PC-3 (cell line): Measurements from ENCODE around the gene LIG3. TPM values are rescaled to one million over a fixed set of nuclear protein-coding genes. Genes with fewer than 3 reads are reported as not detected.

Experiments
- ATAC-seq: fragments of 200-7000 bp; cut with Tn5 transposase; 2 replicates; pipeline ENCODE4 v1.9.1; 2020; ENCODE audit warnings: mild to moderate bottlenecking, moderate library complexity
- BruUV-seq: library from RNA; stranded (reverse); fragments of 400-500 nt; replicated peaks from 2 replicates; lab custom pipeline; 2021; lab: Mats Ljungman, UMichigan
- CTCF ChIA-PET: fragments of 300-600 bp; sonication (Branson Sonifier 250); formaldehyde crosslinking; loops from one replicate; lab custom pipeline; 2022; ENCODE audit warnings: antibody characterized with exemption; lab: Charles Lee
- POLR2A ChIA-PET: fragments of 300-600 bp; sonication (Branson Sonifier 250); formaldehyde crosslinking; loops from one replicate; lab custom pipeline; 2022; ENCODE audit warnings: antibody characterized with exemption; ENCODE audit not compliant: unreplicated experiment; lab: Charles Lee
- DNase-seq: peaks from one replicate; pipeline ENCODE4 v3.0.0-alpha.2; 2015
- H2AFZ ChIP-seq: fragments of 300-600 bp; sonication (generic); 2 replicates; pipeline ENCODE4 v1.6.0; 2016; ENCODE audit warnings: antibody characterized with exemption, low read length
- H3F3A ChIP-seq: fragments of 300-600 bp; sonication (generic); one replicate; pipeline ENCODE4 v1.6.0; 2017; ENCODE audit warnings: antibody characterized with exemption, low read length, control low read depth, mild to moderate bottlenecking; ENCODE audit not compliant: unreplicated experiment
- H3K27ac ChIP-seq: fragments of 300-600 bp; sonication (generic); 2 replicates; pipeline ENCODE4 v1.5.1; 2016; ENCODE audit warnings: mild to moderate bottlenecking, low read length
- H3K27me3 ChIP-seq: fragments of 300-600 bp; sonication (generic); 2 replicates; pipeline ENCODE4 v1.6.1; 2016; ENCODE audit warnings: low read length, mixed read lengths
- H3K36me3 ChIP-seq: fragments of 300-600 bp; sonication (generic); 2 replicates; pipeline ENCODE4 v1.6.1; 2016; ENCODE audit warnings: low read depth, mixed run types, low read length, mixed read lengths
- H3K4me1 ChIP-seq: fragments of 300-600 bp; sonication (generic); 2 replicates; pipeline ENCODE4 v1.5.1; 2016; ENCODE audit warnings: low read length; ENCODE audit not compliant: insufficient read depth
- H3K4me2 ChIP-seq: fragments of 300-600 bp; sonication (generic); 2 replicates; pipeline ENCODE4 v1.6.0; 2016; ENCODE audit warnings: low read length
- H3K4me3 ChIP-seq: fragments of 300-600 bp; sonication (generic); 2 replicates; pipeline ENCODE4 v1.5.1; 2016; ENCODE audit warnings: mild to moderate bottlenecking, low read length, mixed read lengths
- H3K79me2 ChIP-seq: fragments of 300-600 bp; sonication (generic); 2 replicates; pipeline ENCODE4 v1.6.1; 2017; ENCODE audit warnings: low read length, mixed read lengths
- H3K9ac ChIP-seq: fragments of 300-600 bp; sonication (generic); 2 replicates; pipeline ENCODE4 v1.6.0; 2016; ENCODE audit warnings: mild to moderate bottlenecking, low read length
- H3K9me2 ChIP-seq: fragments of 300-600 bp; sonication (generic); replicated peaks from 2 replicates; pipeline ENCODE4 v1.6.1; 2016; ENCODE audit warnings: mixed run types, low read length, mixed read lengths
- H3K9me3 ChIP-seq: fragments of 300-600 bp; sonication (generic); 2 replicates; pipeline ENCODE4 v1.6.1; 2016; ENCODE audit warnings: low read length, mixed read lengths
- H4K20me1 ChIP-seq: fragments of 300-600 bp; sonication (generic); 2 replicates; pipeline ENCODE4 v1.6.1; 2016; ENCODE audit warnings: low read length, mixed read lengths
- EZH2 ChIP-seq: fragments of 300-600 bp; sonication (generic); IDR thresholded peaks from one replicate; pipeline ENCODE4 v1.6.1; 2017; ENCODE audit warnings: antibody characterized with exemption, mild to moderate bottlenecking, low read length; ENCODE audit not compliant: unreplicated experiment
- EZH2phosphoT487 ChIP-seq: fragments of 300-600 bp; sonication (generic); IDR thresholded peaks from 2 replicates; pipeline ENCODE4 v1.6.1; 2018; ENCODE audit warnings: mild to moderate bottlenecking, antibody characterized with exemption, low read length, borderline replicate concordance
- intact Hi-C: fragments of 100-400 bp; cut with micrococcal nuclease; formaldehyde crosslinking; loops from 2 replicates; pipeline ENCODE4 v1.9.0; 2023
- total RNA-seq: library from RNA; depleted of rRNA; stranded (reverse); fragments of >200 nt; gene quantifications from 2 replicates; pipeline ENCODE4 v1.2.3, GENCODE V29; 2014
- TF ChIP-seq, protein P1 (sequence below): fragments of 300-600 bp; sonication (generic); conservative IDR thresholded peaks from 2 replicates; pipeline ENCODE4 v1.5.1; 2017; ENCODE audit warnings: antibody characterized with exemption, low read depth, mild to moderate bottlenecking, low read length

Gene LIG3
- total RNA-seq, 1 experiment from 2014 or later, result 43.2 TPM

DNA sequence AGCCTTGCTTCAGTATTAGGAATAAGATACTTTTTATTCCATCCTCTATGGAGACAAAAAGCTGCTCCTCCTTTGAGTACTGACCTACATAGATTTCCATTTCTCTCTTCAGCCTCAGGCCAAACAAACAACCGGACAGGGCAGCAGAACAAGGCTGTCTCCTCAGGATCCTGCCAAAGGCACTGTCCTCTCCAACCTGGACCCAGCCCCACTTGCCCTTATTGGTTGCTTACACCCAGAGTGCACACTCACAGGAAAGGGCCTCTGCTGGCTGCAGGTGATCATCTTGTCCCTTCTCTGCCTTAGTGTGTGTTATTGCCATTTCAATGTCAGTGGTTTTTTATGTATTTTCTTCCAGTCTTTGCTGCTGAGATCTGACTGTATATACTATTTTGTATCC lies 26.6 kb downstream of the LIG3 start:
- Histone ChIP-seq H2AFZ (no peak overlapping the region), H4K20me1 (no peaks in the 10 kb centered on the region), H3F3A (no peaks in the 10 kb centered on the region), H3K4me2 (no peak overlapping the region), H3K36me3 (peaks cover 22% of the 10 kb centered on the region; the same call in 1 of the 2 replicates), H3K9me3 (no peaks in the 10 kb centered on the region), H3K79me2 (no peaks in the 10 kb centered on the region), H3K9me2 (no peaks in the 10 kb centered on the region), H3K27me3 (no peaks in the 10 kb centered on the region), H3K9ac (no peak overlapping the region), H3K4me1 (peaks cover 6% of the 10 kb centered on the region), H3K4me3 (no peak overlapping the region), H3K27ac (no peak overlapping the region)
- BruUV-seq, result no TSS peak
- intact Hi-C loops, result no loop called here
- CTCF ChIA-PET, result no interaction called here
- DNase-seq (no peak), ATAC-seq (no peak)
- POLR2A ChIA-PET, result no interaction called here
- no peak for TF ChIP-seq EZH2phosphoT487
- no peak for TF ChIP-seq EZH2
- TF ChIP-seq, protein P1, sequence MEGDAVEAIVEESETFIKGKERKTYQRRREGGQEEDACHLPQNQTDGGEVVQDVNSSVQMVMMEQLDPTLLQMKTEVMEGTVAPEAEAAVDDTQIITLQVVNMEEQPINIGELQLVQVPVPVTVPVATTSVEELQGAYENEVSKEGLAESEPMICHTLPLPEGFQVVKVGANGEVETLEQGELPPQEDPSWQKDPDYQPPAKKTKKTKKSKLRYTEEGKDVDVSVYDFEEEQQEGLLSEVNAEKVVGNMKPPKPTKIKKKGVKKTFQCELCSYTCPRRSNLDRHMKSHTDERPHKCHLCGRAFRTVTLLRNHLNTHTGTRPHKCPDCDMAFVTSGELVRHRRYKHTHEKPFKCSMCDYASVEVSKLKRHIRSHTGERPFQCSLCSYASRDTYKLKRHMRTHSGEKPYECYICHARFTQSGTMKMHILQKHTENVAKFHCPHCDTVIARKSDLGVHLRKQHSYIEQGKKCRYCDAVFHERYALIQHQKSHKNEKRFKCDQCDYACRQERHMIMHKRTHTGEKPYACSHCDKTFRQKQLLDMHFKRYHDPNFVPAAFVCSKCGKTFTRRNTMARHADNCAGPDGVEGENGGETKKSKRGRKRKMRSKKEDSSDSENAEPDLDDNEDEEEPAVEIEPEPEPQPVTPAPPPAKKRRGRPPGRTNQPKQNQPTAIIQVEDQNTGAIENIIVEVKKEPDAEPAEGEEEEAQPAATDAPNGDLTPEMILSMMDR, result no peak

DNA sequence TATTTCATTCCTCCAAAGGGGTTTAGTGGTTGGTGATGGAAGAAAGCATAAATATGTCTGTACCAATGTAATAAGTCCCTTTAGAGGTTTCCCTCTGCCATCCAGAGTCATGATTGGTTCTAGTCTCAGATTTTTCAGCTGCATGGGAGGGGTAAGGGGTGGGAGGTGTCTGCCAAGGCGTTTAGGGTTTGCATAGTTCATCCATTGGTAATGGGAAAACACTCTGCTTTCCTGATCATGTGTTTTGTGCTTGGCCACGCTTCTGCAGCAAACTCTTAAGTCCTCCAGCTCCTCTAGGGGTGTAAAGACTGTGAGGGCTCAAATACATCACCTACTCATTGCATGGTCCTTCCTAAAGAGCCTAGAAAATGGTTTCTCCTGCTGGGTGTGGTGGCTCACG lies 29.8 kb downstream of the LIG3 start:
- no peaks in the 10 kb centered on the region for H3K9me3 ChIP-seq
- ATAC-seq, result no peak
- H4K20me1 ChIP-seq, result no peaks in the 10 kb centered on the region
- no peak for DNase-seq
- H3K36me3 ChIP-seq, result peaks cover 42% of the 10 kb centered on the region
- no peaks in the 10 kb centered on the region for H3F3A ChIP-seq
- no peak overlapping the region for H3K4me2 ChIP-seq
- H3K4me1 ChIP-seq, result no peaks in the 10 kb centered on the region
- no peaks in the 10 kb centered on the region for H3K27me3 ChIP-seq
- intact Hi-C loops, result no loop called here
- ChIA-PET POLR2A (no interaction called here), CTCF (no interaction called here)
- H3K4me3 ChIP-seq, result no peak overlapping the region
- H3K27ac ChIP-seq, result no peak overlapping the region
- no TSS peak for BruUV-seq
- no peak overlapping the region for H2AFZ ChIP-seq
- no peak overlapping the region for H3K9ac ChIP-seq
- no peaks in the 10 kb centered on the region for H3K79me2 ChIP-seq
- TF ChIP-seq EZH2phosphoT487 (no peak), EZH2 (no peak)
- TF ChIP-seq, protein P1, result no peak
- H3K9me2 ChIP-seq, result no peaks in the 10 kb centered on the region

DNA sequence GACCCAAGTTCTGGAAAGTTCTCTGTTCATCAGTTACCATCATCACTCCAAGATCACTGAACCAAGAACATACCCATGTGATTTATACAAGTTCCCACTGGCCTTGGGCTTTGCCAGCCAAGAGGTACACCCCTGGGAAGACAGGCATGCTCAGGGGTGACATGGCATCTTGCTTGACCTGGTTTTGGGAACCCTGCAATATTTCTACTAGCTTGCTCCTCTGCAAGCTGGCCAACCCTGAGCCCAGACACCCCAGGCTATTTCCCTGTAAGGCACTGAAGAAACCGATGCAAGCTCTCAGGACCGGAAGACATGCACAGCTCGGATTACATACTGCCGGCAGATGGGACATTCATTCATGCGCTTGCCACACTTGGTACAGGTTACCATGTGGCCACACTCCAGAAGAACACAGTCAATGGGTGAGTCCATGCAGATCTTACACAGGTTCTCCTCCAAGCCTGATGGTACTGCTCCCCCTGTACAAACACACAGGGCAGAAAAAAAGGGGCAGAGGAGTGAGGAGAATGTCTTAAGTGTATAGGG lies 31.4 kb downstream of the LIG3 start:
- no peak for TF ChIP-seq EZH2
- CTCF ChIA-PET, result no interaction called here
- no peak overlapping the region for H3K27ac ChIP-seq
- H3K4me3 ChIP-seq, result no peak overlapping the region
- H3K36me3 ChIP-seq, result peaks cover 58% of the 10 kb centered on the region
- no peak overlapping the region for H3K9ac ChIP-seq
- DNase-seq (no peak), ATAC-seq (no peak)
- H3F3A ChIP-seq, result no peaks in the 10 kb centered on the region
- no peaks in the 10 kb centered on the region for H4K20me1 ChIP-seq
- no TSS peak for BruUV-seq
- no peak overlapping the region for H3K4me2 ChIP-seq
- no peaks in the 10 kb centered on the region for H3K9me3 ChIP-seq
- POLR2A ChIA-PET, result no interaction called here
- intact Hi-C loops, result no loop called here
- no peaks in the 10 kb centered on the region for H3K4me1 ChIP-seq
- no peaks in the 10 kb centered on the region for H3K27me3 ChIP-seq
- H3K9me2 ChIP-seq, result no peaks in the 10 kb centered on the region
- H2AFZ ChIP-seq, result no peak overlapping the region
- H3K79me2 ChIP-seq, result no peaks in the 10 kb centered on the region
